GM23248 (cell line): ENCODE data around the gene CATSPERB.

Source experiments
- EZH2 ChIP-seq: fragments of 200-600 bp; sonication (generic); IDR thresholded peaks from 2 replicates; pipeline ENCODE4 v1.6.1; 2018; ENCODE audit warnings: antibody characterized with exemption, mild to moderate bottlenecking; ENCODE audit not compliant: insufficient read depth, poor library complexity, severe bottlenecking
- EZH2phosphoT487 ChIP-seq: fragments of 200-600 bp; sonication (generic); IDR thresholded peaks from 2 replicates; pipeline ENCODE4 v1.6.1; 2018; ENCODE audit warnings: antibody characterized with exemption, moderate library complexity, mild to moderate bottlenecking, low read depth; ENCODE audit not compliant: insufficient read depth

GRCh38 chr14:91599994-91600393 is 131.9 kb downstream of the CATSPERB start:
- TF ChIP-seq EZH2 = no peak
- no peak for TF ChIP-seq EZH2phosphoT487
